Thyroid gland (tissue), 4 donors: ENCODE measurements around the gene GPR143. TPM values are rescaled to one million over a fixed set of nuclear protein-coding genes. Genes with fewer than 3 reads are reported as not detected.
A peak's percentile ranks its signal among the peaks of the same experiment; 100 is the strongest.

Source experiments
- DNase-seq, 2 donors: peaks; one replicate each; pipeline ENCODE4 v3.0.0-alpha.2; 2019
- H3K27ac ChIP-seq, 3 donors: fragments of 200-600 bp; sonication (generic); 1 replicate in 2 of 3; 2 replicates in 1 of 3; pipeline ENCODE4 v1.5.1; 2016 to 2019; ENCODE audit warnings: mild to moderate bottlenecking in 1 of 3, moderate library complexity in 1 of 3
- H3K27me3 ChIP-seq: fragments of 200-600 bp; sonication (generic); one replicate; pipeline ENCODE4 v1.5.1; 2019
- H3K36me3 ChIP-seq, 2 donors: fragments of 200-600 bp; sonication (generic); one replicate each; pipeline ENCODE4 v1.5.1; 2016 to 2019
- H3K4me1 ChIP-seq, 2 donors: fragments of 200-600 bp; sonication (generic); one replicate each; pipeline ENCODE4 v1.5.1; 2017 to 2019
- H3K4me3 ChIP-seq, 3 donors: fragments of 200-600 bp; sonication (generic); replicated peaks in 1 of 3; 1 replicate in 2 of 3; 2 replicates in 1 of 3; pipeline ENCODE4 v1.5.1; 2016; ENCODE audit warnings: mild to moderate bottlenecking in 1 of 3
- H3K9me3 ChIP-seq: fragments of 200-600 bp; sonication (generic); one replicate; pipeline ENCODE4 v1.5.1; 2017
- POLR2A ChIP-seq, 2 donors: fragments of 450-650 bp; IDR thresholded peaks; one replicate each; pipeline ENCODE4 v1.6.1; 2017; ENCODE audit warnings: antibody characterized with exemption in 2 of 2, mild to moderate bottlenecking in 2 of 2, moderate library complexity in 1 of 2
- WGBS, 2 donors: methylation state at CpG; one replicate each; pipeline ENCODE4 v1.1.5; 2017; 5-methylcytosine and 5-hydroxymethylcytosine counted together
- intact Hi-C: fragments of 100-400 bp; cut with DNase I; formaldehyde crosslinking; loops from one replicate; pipeline ENCODE4 v1.15.1; 2023
- total RNA-seq, 4 donors: library from RNA; depleted of rRNA; stranded (reverse); fragments of >200 nt; gene quantifications; one replicate each; pipeline ENCODE4 v1.2.3, GENCODE V29; 2016
- TF ChIP-seq, protein P1 (sequence below), 6 experiments: fragments of 200-600 bp in 3 of 6; fragments of 450-650 bp in 3 of 6; sonication (generic) in 3 of 6; IDR thresholded peaks; one replicate each; pipeline ENCODE4 v1.5.1; 2016 to 2019; ENCODE audit warnings: antibody characterized with exemption in 6 of 6, mild to moderate bottlenecking in 2 of 6, inconsistent platforms in 1 of 6, moderate library complexity in 1 of 6

GPR143 gene
- total RNA-seq, 4 donors from 2014 or later, result 1.7 to 4.9 (median 3.4) TPM

DNA sequence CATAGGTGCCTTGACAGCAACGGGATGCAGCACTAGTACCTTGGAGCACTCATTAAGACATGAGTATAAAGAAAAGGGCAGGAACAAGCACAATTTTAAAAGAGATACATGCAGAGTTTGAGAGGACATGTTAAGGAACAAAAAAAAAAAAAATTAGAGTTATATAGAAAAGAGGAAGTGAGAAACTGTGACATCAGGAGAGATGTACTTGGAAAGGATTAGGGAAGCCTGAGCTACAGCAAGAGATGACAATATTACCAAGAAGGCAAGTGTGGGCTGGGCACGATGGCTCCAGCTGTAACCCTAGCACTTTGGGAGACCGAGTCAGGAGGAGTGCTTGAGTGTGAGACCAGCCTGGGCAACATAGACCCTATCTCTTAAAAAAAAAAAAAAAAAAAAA is 37.4 kb downstream of the GPR143 start:
- no peak for DNase-seq
- Histone ChIP-seq H3K9me3 (no peaks in the 10 kb centered on the region), H3K27ac (no peak overlapping the region), H3K36me3 (no peaks in the 10 kb centered on the region), H3K4me1 (no peaks in the 10 kb centered on the region), H3K27me3 (no peaks in the 10 kb centered on the region), H3K4me3 (no peak overlapping the region)
- WGBS, 2 donors, result 88 to 96% methylated on average over 3 of the region's 3 CpGs
- intact Hi-C loops, result no loop called here
- TF ChIP-seq, protein P1, sequence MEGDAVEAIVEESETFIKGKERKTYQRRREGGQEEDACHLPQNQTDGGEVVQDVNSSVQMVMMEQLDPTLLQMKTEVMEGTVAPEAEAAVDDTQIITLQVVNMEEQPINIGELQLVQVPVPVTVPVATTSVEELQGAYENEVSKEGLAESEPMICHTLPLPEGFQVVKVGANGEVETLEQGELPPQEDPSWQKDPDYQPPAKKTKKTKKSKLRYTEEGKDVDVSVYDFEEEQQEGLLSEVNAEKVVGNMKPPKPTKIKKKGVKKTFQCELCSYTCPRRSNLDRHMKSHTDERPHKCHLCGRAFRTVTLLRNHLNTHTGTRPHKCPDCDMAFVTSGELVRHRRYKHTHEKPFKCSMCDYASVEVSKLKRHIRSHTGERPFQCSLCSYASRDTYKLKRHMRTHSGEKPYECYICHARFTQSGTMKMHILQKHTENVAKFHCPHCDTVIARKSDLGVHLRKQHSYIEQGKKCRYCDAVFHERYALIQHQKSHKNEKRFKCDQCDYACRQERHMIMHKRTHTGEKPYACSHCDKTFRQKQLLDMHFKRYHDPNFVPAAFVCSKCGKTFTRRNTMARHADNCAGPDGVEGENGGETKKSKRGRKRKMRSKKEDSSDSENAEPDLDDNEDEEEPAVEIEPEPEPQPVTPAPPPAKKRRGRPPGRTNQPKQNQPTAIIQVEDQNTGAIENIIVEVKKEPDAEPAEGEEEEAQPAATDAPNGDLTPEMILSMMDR (IDR thresholded peaks at IDR 0.05), result no peak
- no peak for TF ChIP-seq POLR2A (IDR thresholded peaks at IDR 0.05)

DNA sequence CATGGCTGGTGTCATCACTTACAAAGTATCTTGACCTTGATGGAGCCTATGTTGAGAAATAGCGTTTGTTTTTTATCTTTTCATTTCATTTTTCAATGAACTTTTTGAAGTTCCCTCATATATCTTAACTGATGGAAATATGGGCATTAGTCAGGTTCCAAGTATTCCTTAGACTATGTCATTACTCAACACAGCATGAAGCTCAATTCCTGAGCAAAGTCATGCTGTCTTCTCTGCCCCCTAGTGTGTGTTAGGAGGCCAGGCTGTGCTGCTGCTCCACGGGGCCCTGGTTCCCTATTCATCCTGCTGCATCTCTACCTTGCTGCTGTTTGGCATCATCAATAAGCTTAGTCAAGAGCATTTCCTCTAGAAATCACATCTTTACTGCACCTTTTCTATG is 40.9 kb downstream of the GPR143 start:
- TF ChIP-seq, protein P1 (IDR thresholded peaks at IDR 0.05), result no peak
- TF ChIP-seq POLR2A (IDR thresholded peaks at IDR 0.05), result no peak
- DNase-seq, result no peak
- H3K4me1 ChIP-seq, result no peaks in the 10 kb centered on the region
- 91 to 94% methylated on average over 2 of the region's 2 CpGs for WGBS, 2 donors
- H3K4me3 ChIP-seq, result no peak overlapping the region
- intact Hi-C loops, result no loop called here
- H3K27me3 ChIP-seq, result no peaks in the 10 kb centered on the region
- H3K27ac ChIP-seq, result no peak overlapping the region
- H3K9me3 ChIP-seq, result no peaks in the 10 kb centered on the region
- no peaks in the 10 kb centered on the region for H3K36me3 ChIP-seq

DNA sequence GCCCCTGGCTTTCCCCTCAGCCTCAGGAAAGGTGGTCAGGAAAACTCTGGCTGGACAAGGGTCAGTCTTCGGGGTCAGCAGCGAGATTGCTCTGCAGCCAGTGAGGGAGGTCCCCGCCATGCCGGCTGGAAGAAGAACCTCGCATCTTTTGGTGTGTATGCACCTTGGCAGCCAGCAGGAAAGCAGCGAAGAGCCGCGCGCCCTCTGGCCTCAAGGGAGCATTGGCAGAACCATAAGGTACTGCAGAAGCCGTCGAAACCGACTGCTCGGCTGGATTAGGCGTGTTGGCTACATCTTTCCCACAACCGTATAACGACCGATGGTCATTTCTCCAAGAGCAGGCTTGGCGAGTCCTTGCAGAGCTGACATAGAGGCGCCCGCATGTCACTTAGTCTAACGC is 48.3 kb downstream of the GPR143 start:
- no peaks in the 10 kb centered on the region for H3K4me1 ChIP-seq
- no peak overlapping the region for H3K27ac ChIP-seq
- no peak for DNase-seq
- H3K4me3 ChIP-seq, result no peak overlapping the region
- H3K36me3 ChIP-seq, result no peaks in the 10 kb centered on the region
- TF ChIP-seq, protein P1 (IDR thresholded peaks at IDR 0.05), result no peak
- no peak for TF ChIP-seq POLR2A (IDR thresholded peaks at IDR 0.05)
- no peaks in the 10 kb centered on the region for H3K9me3 ChIP-seq
- H3K27me3 ChIP-seq, result no peaks in the 10 kb centered on the region
- WGBS, 2 donors, result 98 to 99% methylated on average over 15 to 19 of the region's 21 CpGs
- intact Hi-C loops, result no loop called here

DNA sequence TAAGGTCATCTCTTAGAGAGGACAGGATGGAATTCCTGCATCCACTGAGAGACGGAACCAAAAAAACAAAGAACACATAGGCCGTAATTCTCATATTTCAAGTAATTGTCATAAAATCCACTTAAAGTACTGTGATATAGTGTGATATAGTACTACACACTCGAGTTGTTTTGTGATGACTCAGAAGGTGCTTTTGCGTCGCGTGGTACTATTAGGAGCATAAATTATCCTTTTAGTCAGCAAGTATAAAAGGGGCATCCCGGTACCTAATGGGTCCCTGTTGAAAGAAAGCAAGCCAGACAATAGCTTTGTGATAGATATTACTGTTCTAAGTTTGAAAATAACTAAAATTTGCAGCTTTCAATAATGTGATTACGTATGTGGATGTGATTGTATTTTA is 55.3 kb downstream of the GPR143 start:
- WGBS, 2 donors, result 87 to 96% methylated on average over 8 of the region's 8 CpGs
- Histone ChIP-seq H3K27ac (no peak overlapping the region), H3K4me1 (peaks cover 0 to 3% of the 10 kb centered on the region in 2 donors), H3K36me3 (peaks cover 0 to 4% of the 10 kb centered on the region in 2 donors), H3K27me3 (no peaks in the 10 kb centered on the region), H3K4me3 (no peak overlapping the region), H3K9me3 (no peaks in the 10 kb centered on the region)
- no peak for DNase-seq
- no peak for TF ChIP-seq POLR2A (IDR thresholded peaks at IDR 0.05)
- TF ChIP-seq, protein P1 (IDR thresholded peaks at IDR 0.05), result no peak
- intact Hi-C loops, result no loop called here

DNA sequence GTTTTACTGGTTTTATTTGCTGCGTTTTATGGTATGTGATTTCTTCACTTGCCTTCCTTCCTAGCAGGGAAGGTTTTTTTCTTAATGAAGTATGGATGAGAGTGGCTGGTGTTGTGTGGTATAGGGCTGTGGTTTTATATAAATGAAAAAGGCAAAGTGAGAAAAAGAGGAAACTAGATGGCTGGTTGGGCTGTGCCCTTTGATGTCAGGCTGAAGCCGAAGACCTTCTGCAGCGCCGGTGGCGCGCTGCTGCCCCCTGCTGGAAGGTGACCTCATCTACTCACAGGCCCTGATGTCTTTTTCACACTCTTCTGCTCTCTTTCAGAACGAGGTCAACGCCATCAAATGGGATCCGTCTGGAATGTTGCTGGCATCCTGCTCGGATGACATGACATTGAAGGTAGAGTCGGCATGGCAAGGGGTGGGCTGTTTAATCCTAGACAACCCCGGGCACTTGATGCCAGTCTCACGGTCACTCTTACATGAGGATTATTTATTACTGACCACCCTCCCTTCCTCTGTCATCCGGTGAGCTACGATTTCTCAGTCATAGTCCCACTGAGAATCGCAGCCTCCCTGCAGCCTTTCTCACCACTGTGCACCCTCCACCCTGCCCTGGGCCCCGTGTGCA is 56.6 kb downstream of the GPR143 start:
- DNase-seq, result peak; percentile 68 to 76
- H3K9me3 ChIP-seq, result no peaks in the 10 kb centered on the region
- H3K27me3 ChIP-seq, result no peaks in the 10 kb centered on the region
- intact Hi-C loops, result loop anchor here (5.0 kb wide), 1 partner anchor 742 kb away; no protein-coding TSS in a partner anchor
- WGBS, 2 donors, result 28 to 37% methylated on average over 13 to 17 of the region's 17 CpGs
- H3K4me3 ChIP-seq, result no peak overlapping the region
- peaks cover 0 to 3% of the 10 kb centered on the region in 2 donors for H3K4me1 ChIP-seq
- no peak overlapping the region for H3K27ac ChIP-seq
- no peak for TF ChIP-seq POLR2A (IDR thresholded peaks at IDR 0.05)
- TF ChIP-seq, protein P1 (IDR thresholded peaks at IDR 0.05), result peak; percentile 33 to 78 (median 72)
- H3K36me3 ChIP-seq, result peaks cover 0 to 4% of the 10 kb centered on the region in 2 donors
